ENCODE data around the gene PSMA2.

PSMA2 gene

DNA sequence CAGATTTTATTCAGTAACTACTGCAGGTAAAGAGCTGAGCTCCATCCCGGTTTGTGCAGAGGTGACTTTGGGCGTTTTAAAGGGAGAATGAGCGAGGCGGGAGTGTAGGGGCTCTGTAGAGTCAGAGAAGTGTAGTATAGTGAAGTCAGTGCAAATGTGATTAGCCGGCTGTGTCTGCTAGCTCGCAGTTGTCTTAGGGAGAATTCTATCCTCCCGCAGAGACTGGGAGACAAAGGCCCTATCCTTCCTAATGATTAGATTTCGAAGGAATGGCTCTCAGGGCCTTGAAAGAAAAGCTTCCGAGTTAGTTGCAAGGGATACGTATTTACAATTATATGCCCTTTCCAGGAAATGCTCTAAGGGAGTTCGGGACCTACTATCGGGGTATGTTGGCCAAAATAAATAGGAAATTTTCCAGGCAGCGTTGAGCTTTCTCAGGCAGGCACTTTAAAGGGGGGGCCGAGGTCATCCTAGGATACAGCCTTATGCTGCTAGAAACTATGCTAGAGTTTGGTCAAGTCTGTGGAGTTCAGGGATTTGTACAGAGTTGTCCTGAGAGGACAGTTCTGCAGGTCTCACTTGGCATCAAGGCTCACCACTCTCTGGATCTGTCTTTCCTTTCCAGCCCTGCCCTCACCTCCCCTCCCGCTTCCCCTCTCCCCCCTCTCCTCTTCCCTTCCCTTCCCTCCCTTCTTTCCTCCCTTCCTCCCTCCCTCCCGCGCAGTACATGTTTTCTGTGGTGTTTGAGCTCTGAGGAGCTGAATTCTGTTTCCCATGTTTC is 1.0 kb upstream of the PSMA2 start:
- no peaks in the 10 kb centered on the region for H3K9me3 ChIP-seq (ENCODE audit: low read length)
- peaks cover 27% of the 10 kb centered on the region for H3K36me3 ChIP-seq (ENCODE audit: insufficient read depth, low read length)
- H3K4me3 ChIP-seq (ENCODE audit: low read length), result peak overlapping the region; percentile 85
- no peaks in the 10 kb centered on the region for H3K27me3 ChIP-seq (ENCODE audit: insufficient read depth, low read length)
- peak overlapping the region; percentile 84 for H2AFZ ChIP-seq (ENCODE audit: low read depth, low read length)
- H3K4me1 ChIP-seq (ENCODE audit: insufficient read depth, low read length), result peaks cover 13% of the 10 kb centered on the region

DNA sequence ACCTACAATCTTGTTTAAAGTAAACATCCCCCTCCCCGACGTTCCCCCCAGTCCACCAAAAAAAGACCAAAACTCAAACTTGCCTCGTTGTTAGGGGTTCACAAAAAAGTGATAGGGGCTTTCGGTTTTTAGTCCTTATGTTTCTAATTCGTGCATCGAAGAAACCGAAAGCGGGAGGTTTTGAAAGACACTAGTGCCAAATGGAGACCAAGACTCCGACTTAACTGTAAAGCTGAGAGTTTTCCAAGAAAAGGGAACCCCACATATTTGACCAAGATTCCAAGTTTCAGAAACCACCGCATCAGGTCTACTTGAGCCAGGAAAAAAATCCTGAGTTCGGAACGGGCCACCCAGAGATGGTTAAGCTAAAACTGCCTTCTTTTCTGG is 534 bp downstream of the PSMA2 start:
- Histone ChIP-seq H3K4me1 (ENCODE audit: insufficient read depth, low read length) (peaks cover 13% of the 10 kb centered on the region), H3K9me3 (ENCODE audit: low read length) (no peaks in the 10 kb centered on the region), H3K4me3 (ENCODE audit: low read length) (peak overlapping the region; percentile 85), H2AFZ (ENCODE audit: low read depth, low read length) (peak overlapping the region; percentile 70), H3K36me3 (ENCODE audit: insufficient read depth, low read length) (peaks cover 20% of the 10 kb centered on the region), H3K27me3 (ENCODE audit: insufficient read depth, low read length) (no peaks in the 10 kb centered on the region)

DNA sequence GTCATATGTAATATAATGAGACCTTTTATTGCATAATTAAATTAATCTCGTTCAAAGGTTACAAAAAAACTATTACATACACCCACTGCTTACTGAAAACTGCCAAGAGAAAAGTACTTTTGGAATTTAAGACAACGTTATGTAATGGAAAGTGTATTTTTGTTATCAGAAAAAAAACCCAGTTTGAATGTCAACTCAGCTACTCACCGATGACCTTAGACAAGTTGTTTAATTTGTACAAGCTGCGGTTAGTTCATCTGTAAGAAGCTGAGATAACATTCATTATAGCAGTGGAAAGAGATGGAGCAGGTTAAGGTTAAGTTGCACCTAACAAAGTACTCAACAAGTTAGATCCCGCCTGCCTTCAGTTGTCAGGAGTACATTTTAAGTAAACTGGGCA is 1.1 kb downstream of the PSMA2 start:
- Histone ChIP-seq H3K4me1 (ENCODE audit: insufficient read depth, low read length) (peaks cover 13% of the 10 kb centered on the region), H3K4me3 (ENCODE audit: low read length) (peak overlapping the region; percentile 85), H3K36me3 (ENCODE audit: insufficient read depth, low read length) (peaks cover 21% of the 10 kb centered on the region), H3K9me3 (ENCODE audit: low read length) (no peaks in the 10 kb centered on the region), H3K27me3 (ENCODE audit: insufficient read depth, low read length) (no peaks in the 10 kb centered on the region), H2AFZ (ENCODE audit: low read depth, low read length) (no peak overlapping the region)

DNA sequence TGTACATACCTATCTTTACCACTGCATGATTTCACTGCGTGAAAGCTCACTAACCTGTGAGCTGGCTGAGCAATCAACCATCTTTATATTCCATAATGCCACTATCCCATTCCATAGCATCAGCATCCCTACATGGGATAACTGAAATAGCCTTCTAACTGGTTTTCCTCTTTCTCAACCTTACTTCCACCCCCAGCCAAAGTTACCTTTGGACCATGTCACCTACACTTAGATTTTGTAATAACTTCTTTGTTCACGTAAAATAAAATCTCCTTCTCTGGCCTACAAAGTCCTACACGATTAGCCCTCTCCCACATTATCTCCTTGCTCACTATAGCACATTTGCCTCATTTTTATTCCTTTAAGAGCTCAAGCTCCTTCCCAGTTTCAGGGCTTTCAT is 2.5 kb downstream of the PSMA2 start:
- no peaks in the 10 kb centered on the region for H3K27me3 ChIP-seq (ENCODE audit: insufficient read depth, low read length)
- no peaks in the 10 kb centered on the region for H3K9me3 ChIP-seq (ENCODE audit: low read length)
- peaks cover 13% of the 10 kb centered on the region for H3K4me1 ChIP-seq (ENCODE audit: insufficient read depth, low read length)
- no peak overlapping the region for H3K4me3 ChIP-seq (ENCODE audit: low read length)
- H3K36me3 ChIP-seq (ENCODE audit: insufficient read depth, low read length), result peaks cover 23% of the 10 kb centered on the region
- no peak overlapping the region for H2AFZ ChIP-seq (ENCODE audit: low read depth, low read length)

DNA sequence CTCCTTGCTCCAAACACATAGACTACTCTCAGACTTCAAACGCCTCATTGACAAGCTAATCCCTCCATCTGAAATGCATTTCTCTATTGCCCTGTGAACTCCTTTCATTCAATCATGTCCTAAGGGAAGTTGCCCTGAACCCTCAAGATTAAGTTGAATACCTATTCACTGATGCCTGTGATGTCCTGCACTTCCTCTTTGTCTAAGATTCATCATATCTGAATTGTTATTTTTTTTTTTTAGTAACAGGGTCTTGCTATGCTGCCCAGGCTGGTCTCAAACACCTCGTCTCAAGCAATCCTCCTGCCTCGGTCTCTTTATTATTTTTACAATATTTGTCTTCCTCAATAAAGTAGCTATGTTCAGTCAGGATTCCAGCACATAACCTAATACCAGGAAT is 3.2 kb downstream of the PSMA2 start:
- Histone ChIP-seq H3K27me3 (ENCODE audit: insufficient read depth, low read length) (no peaks in the 10 kb centered on the region), H3K36me3 (ENCODE audit: insufficient read depth, low read length) (peaks cover 29% of the 10 kb centered on the region), H3K9me3 (ENCODE audit: low read length) (no peaks in the 10 kb centered on the region), H2AFZ (ENCODE audit: low read depth, low read length) (no peak overlapping the region), H3K4me1 (ENCODE audit: insufficient read depth, low read length) (peaks cover 12% of the 10 kb centered on the region), H3K4me3 (ENCODE audit: low read length) (no peak overlapping the region)

DNA sequence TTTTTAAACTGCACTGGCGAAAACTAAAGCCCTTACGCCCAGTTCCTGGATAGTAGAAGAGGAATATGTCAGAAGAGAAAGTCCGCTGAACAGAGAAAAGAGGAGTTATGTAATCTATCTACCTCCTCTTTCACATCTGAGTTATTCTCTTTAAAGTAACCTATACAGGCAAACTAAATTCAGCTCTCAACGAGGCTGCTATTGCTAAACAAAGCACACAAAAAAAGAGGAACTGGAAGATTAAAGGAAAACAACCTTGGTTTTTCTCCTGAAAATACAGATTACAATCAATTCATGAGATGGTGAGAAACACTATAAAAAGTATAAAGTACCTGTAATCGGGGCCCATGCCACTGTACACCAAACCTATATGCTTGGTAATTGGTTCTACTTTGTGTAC is 5.8 kb downstream of the PSMA2 start:
- peaks cover 53% of the 10 kb centered on the region for H3K36me3 ChIP-seq (ENCODE audit: insufficient read depth, low read length)
- no peak overlapping the region for H2AFZ ChIP-seq (ENCODE audit: low read depth, low read length)
- peaks cover 7% of the 10 kb centered on the region for H3K4me1 ChIP-seq (ENCODE audit: insufficient read depth, low read length)
- H3K4me3 ChIP-seq (ENCODE audit: low read length), result no peak overlapping the region
- H3K27me3 ChIP-seq (ENCODE audit: insufficient read depth, low read length), result no peaks in the 10 kb centered on the region
- no peaks in the 10 kb centered on the region for H3K9me3 ChIP-seq (ENCODE audit: low read length)

DNA sequence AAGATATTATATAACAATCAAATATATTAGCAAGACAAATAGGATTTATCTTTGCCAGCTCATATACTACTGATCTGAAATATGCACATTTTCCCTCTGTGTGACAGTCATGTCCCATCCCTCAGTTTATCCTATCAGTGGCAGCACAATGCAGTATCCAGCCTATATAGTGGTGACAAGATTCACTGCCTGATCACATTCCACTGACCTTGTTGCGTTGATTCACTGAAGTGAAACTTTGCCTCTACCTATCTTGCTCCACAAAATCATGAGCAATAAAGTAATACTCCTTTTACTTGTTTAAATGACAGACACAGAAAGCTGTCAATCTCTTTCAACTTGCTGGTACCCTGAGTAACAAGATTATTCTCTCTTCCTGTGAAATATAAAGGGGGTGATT is 6.3 kb downstream of the PSMA2 start:
- no peaks in the 10 kb centered on the region for H3K9me3 ChIP-seq (ENCODE audit: low read length)
- no peak overlapping the region for H3K4me3 ChIP-seq (ENCODE audit: low read length)
- peaks cover 59% of the 10 kb centered on the region for H3K36me3 ChIP-seq (ENCODE audit: insufficient read depth, low read length)
- no peaks in the 10 kb centered on the region for H3K27me3 ChIP-seq (ENCODE audit: insufficient read depth, low read length)
- no peak overlapping the region for H2AFZ ChIP-seq (ENCODE audit: low read depth, low read length)
- peaks cover 3% of the 10 kb centered on the region for H3K4me1 ChIP-seq (ENCODE audit: insufficient read depth, low read length)

DNA sequence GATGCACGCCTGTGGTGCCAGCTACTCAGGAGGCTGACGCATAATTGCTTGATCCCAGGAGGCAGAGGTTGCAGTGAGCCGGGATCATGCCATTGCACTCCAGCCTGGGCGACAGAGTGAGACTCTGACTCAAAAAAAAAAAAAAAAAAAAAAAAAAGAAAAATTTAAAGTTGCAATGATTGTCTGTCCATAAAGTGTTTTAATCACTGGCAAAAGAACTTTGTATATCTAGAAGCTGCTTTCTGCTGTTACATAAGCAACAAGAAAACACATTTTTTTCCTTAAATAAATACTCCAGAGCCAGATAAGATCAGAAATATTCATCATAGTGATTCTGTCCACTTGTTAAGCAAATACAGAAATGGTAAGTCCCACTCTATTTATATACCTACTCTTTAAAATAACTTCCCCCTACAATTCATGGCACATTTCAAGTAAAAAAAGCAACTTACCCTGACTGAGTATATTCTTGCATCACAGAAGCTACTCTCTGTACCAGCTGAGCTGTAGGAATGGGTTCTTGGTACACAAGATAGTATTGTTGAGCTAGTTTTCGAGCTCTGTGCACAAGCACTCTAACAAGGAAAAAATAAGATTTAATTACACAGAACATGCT is 7.6 kb downstream of the PSMA2 start:
- peaks cover 71% of the 10 kb centered on the region for H3K36me3 ChIP-seq (ENCODE audit: insufficient read depth, low read length)

DNA sequence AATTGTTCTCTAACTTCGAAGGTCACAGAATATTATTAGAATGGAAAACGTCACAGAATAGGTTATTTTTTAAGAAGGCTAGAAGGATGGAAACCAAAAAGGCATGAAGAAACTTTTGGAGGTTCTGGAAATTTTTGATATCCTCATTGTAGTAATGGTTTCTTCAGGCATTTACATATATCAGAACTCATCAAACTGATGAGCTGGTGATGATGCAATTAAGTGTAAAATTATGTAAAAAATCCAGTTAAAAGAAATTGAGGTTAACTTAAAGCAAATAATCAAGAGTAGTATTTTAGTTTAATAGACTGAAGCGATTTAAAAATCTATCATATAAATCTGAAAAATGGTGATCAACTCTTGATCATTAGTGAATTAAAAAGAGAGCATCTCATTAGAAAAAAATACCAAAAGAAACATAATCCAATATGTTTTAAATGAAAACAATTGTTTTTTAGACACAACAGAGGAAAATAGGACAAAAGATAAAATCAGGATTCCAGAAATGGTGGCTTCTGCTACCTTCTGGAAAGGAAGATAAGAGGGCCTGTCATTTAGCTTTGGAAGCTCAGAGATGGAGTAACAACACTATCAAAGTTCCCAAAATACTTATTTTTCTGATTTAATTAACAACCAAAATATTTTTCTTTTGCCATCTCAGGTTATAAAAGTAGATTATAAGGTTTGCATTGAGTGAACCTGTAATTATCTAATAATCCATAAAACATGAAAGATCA is 9.8 kb downstream of the PSMA2 start:
- Histone ChIP-seq H3K4me1 (ENCODE audit: insufficient read depth, low read length) (no peaks in the 10 kb centered on the region), H3K36me3 (ENCODE audit: insufficient read depth, low read length) (peaks cover 85% of the 10 kb centered on the region), H3K27me3 (ENCODE audit: insufficient read depth, low read length) (no peaks in the 10 kb centered on the region), H3K4me3 (ENCODE audit: low read length) (no peak overlapping the region), H3K9me3 (ENCODE audit: low read length) (no peaks in the 10 kb centered on the region), H2AFZ (ENCODE audit: low read depth, low read length) (no peak overlapping the region)

More for the DNA sequence above, 7.6 kb downstream of the PSMA2 start:
- no peak overlapping the region for H2AFZ ChIP-seq (ENCODE audit: low read depth, low read length)
- H3K4me3 ChIP-seq (ENCODE audit: low read length), result no peak overlapping the region
- no peaks in the 10 kb centered on the region for H3K27me3 ChIP-seq (ENCODE audit: insufficient read depth, low read length)
- H3K9me3 ChIP-seq (ENCODE audit: low read length), result no peaks in the 10 kb centered on the region
- H3K4me1 ChIP-seq (ENCODE audit: insufficient read depth, low read length), result no peaks in the 10 kb centered on the region

DNA sequence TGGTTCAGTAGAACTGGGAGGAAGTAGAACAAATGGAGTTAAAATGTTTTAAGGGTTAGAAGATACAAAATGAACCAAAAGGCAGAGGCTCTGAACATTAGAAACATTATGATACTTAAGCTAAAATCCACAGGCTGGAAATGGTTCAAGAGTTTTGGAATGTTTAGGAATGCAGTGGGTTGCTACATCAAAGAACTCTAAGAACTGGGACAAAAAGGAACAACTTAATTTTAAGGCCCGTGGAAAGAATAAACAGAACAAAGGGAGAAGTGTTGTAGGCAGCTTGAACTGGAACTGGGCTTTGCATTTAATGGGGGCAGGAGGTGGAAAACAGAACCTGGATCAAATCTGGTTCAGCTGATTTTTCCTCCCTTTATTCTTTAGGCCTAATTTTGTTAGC is 16.6 kb downstream of the PSMA2 start:
- H3K9me3 ChIP-seq (ENCODE audit: low read length), result no peaks in the 10 kb centered on the region
- peaks cover 12% of the 10 kb centered on the region for H3K4me1 ChIP-seq (ENCODE audit: insufficient read depth, low read length)
- H3K36me3 ChIP-seq (ENCODE audit: insufficient read depth, low read length), result peaks cover 49% of the 10 kb centered on the region
- H3K27me3 ChIP-seq (ENCODE audit: insufficient read depth, low read length), result no peaks in the 10 kb centered on the region
- no peak overlapping the region for H3K4me3 ChIP-seq (ENCODE audit: low read length)
- H2AFZ ChIP-seq (ENCODE audit: low read depth, low read length), result no peak overlapping the region

DNA sequence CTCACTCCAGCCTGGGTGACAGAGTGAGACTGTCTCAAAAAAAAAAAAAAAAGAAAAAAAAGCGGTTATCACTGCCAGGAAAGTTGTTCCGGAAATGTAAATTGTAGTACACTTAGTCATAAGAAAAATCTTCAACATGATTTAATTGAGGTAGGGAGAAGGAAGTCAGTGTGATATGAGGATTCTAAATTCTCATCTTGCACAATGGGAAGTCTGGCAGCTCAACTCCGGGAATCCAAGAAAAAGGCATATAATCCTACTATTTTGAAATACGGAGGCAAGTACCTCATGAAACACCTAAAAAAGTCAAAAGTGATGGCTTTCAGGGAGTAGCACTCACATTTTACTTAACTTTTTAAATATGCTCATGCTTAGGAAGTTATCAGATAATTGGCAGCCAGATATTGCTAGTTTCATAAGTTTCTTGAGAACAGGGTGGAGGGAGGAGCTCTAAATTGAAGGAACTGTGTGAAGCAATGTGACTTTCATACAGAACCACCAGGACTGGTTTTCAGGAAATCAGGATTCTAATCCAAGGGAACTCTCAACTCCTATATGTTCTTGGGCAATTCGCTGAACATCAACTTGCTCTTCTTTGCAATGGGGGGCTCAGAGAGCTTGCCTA is 17.4 kb downstream of the PSMA2 start:
- no peak overlapping the region for H2AFZ ChIP-seq (ENCODE audit: low read depth, low read length)
- peaks cover 13% of the 10 kb centered on the region for H3K4me1 ChIP-seq (ENCODE audit: insufficient read depth, low read length)
- peaks cover 41% of the 10 kb centered on the region for H3K36me3 ChIP-seq (ENCODE audit: insufficient read depth, low read length)
- no peak overlapping the region for H3K4me3 ChIP-seq (ENCODE audit: low read length)
- no peaks in the 10 kb centered on the region for H3K27me3 ChIP-seq (ENCODE audit: insufficient read depth, low read length)
- no peaks in the 10 kb centered on the region for H3K9me3 ChIP-seq (ENCODE audit: low read length)

DNA sequence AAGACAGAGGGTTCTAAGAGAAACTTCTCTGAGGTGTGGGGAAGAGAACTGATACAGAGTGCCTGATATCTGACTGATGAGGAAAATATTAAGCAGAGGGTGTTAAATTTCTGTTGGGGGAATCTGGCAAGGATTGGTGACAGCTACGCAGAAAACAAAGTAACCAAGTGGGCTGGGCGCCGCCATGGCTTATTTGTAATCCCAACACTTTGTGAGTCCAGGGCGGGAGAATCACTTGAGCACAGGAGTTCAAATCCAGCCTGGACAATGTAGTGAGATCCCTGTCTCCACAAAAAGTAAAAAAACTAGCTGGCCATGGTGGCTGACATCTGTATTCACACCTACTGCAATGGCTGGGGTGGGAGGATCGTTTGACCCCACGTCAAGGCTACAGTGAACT is 18.0 kb downstream of the PSMA2 start:
- Histone ChIP-seq H3K4me3 (ENCODE audit: low read length) (no peak overlapping the region), H3K9me3 (ENCODE audit: low read length) (no peaks in the 10 kb centered on the region), H3K27me3 (ENCODE audit: insufficient read depth, low read length) (no peaks in the 10 kb centered on the region), H3K36me3 (ENCODE audit: insufficient read depth, low read length) (peaks cover 36% of the 10 kb centered on the region), H2AFZ (ENCODE audit: low read depth, low read length) (no peak overlapping the region), H3K4me1 (ENCODE audit: insufficient read depth, low read length) (peaks cover 13% of the 10 kb centered on the region)

DNA sequence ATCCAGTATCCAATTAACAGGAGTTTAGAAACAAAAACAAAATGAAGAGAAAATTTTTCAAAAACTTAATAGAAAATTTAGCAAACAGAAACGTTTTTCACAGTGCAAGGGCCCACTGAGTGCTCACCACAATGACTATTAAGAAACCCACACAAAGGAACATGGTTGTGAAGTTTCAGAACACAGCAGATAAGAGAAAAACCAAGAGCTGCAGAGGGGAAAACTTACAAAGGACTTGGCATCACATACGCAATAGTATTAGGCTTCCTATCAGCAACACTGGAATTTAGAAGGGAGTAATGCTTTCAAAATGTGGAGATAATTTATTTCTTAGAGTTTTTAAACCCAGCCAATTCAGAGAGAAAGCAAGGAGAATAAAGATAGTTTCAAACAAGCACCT is 18.4 kb downstream of the PSMA2 start:
- Histone ChIP-seq H2AFZ (ENCODE audit: low read depth, low read length) (no peak overlapping the region), H3K4me1 (ENCODE audit: insufficient read depth, low read length) (peaks cover 13% of the 10 kb centered on the region), H3K36me3 (ENCODE audit: insufficient read depth, low read length) (peaks cover 34% of the 10 kb centered on the region), H3K27me3 (ENCODE audit: insufficient read depth, low read length) (no peaks in the 10 kb centered on the region), H3K9me3 (ENCODE audit: low read length) (no peaks in the 10 kb centered on the region), H3K4me3 (ENCODE audit: low read length) (no peak overlapping the region)
